Fibroblast of pulmonary artery (primary cell): ENCODE data around the gene NECAB2.

Experiments
- DNase-seq: peaks from one replicate; pipeline ENCODE4 v3.0.0-alpha.2; 2010; ENCODE audit warnings: low read depth
- H3K4me3 ChIP-seq: replicated peaks from 2 replicates; pipeline ENCODE4 v1.5.1; 2011; ENCODE audit warnings: low read depth, mild to moderate bottlenecking, control low read depth, low read length, moderate library complexity
- TF ChIP-seq, protein P1 (sequence below): IDR thresholded peaks from 2 replicates; pipeline ENCODE4 v1.5.1; 2011; ENCODE audit warnings: mild to moderate bottlenecking, control low read depth, low read length, inconsistent platforms; ENCODE audit errors: missing control alignments

NECAB2 gene

DNA sequence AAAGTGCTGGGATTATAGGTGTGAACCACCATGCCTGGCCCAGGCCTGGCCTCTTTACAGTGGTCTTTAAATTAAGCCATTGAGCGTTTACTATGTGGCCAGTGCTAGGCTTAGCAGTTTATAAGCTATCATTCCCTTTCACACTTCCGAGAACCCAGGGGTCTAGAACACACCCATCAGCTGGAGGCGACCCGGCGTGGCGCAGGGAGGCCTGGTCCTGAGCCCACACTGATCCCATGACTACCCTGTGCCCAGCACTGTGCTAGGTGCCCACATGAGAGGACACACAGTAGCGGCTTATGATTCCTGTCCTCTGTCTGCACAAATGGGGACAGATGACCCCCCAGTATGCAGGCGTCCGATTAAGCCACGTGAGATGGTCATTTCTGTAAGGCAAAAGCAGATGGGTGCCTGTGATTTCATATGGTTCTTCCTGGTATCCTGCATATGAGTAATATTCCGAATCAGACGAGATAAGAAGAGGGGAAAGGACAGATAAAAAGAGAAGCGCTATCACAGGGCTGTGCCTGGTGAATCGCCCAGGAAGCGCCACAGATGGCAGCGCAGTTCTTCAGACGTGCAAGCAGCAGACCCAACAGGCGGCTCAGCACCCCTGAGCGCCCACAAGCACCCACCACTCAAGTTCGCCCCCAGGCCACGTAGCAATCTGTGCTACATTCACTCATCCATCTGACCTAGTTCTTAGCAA lies 9.8 kb upstream of the NECAB2 start:
- no peak overlapping the region for H3K4me3 ChIP-seq
- TF ChIP-seq, protein P1, sequence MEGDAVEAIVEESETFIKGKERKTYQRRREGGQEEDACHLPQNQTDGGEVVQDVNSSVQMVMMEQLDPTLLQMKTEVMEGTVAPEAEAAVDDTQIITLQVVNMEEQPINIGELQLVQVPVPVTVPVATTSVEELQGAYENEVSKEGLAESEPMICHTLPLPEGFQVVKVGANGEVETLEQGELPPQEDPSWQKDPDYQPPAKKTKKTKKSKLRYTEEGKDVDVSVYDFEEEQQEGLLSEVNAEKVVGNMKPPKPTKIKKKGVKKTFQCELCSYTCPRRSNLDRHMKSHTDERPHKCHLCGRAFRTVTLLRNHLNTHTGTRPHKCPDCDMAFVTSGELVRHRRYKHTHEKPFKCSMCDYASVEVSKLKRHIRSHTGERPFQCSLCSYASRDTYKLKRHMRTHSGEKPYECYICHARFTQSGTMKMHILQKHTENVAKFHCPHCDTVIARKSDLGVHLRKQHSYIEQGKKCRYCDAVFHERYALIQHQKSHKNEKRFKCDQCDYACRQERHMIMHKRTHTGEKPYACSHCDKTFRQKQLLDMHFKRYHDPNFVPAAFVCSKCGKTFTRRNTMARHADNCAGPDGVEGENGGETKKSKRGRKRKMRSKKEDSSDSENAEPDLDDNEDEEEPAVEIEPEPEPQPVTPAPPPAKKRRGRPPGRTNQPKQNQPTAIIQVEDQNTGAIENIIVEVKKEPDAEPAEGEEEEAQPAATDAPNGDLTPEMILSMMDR, result no peak
- DNase-seq, result no peak

DNA sequence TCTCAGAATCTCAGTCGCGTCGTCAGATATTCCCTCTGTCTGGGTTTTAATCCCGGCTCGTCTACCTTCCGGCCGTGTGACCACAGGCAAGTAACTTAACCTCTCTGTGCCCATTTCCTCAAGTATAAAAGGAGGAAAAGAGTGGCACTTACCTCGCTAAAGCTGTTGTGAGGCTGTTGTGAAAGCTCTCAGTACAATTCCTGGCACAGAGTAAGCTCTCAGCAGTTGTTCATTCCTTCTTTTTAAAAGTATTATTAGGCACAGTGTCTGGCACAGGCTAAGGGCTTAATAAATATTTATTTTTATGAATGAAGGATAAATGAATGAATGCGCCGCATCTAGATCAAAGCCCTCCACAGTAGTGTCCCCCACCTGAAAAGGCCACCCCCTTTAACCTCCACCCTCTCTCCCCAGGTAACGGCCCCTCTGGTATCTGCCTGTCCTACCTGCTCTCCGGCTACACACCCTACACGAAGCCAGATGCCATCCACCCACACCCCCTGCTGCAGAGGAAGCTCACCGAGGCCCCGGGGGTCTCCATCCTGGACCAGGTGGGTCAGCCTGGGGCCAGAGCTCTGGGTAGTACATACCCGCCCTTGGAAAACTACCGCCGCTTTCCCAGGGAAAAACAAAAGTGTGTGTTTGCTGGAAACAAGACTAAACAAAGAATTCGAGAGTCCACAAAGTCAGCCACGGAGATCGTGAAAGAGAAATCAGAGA lies 9.0 kb upstream of the NECAB2 start:
- TF ChIP-seq, protein P1, result no peak
- no peak overlapping the region for H3K4me3 ChIP-seq
- no peak for DNase-seq

GRCh38 chr16:83959656-83960434 lies 8.2 kb upstream of the NECAB2 start:
- no peak for DNase-seq
- TF ChIP-seq, protein P1, result no peak
- H3K4me3 ChIP-seq, result no peak overlapping the region

GRCh38 chr16:83960521-83961249 lies 7.4 kb upstream of the NECAB2 start:
- no peak overlapping the region for H3K4me3 ChIP-seq
- no peak for DNase-seq

GRCh38 chr16:83961591-83961990 lies 6.5 kb upstream of the NECAB2 start:
- TF ChIP-seq, protein P1, result no peak
- DNase-seq, result no peak
- H3K4me3 ChIP-seq, result no peak overlapping the region

More at GRCh38 chr16:83960521-83961249, 7.4 kb upstream of the NECAB2 start:
- TF ChIP-seq, protein P1, result no peak

GRCh38 chr16:83963277-83964119 lies 4.5 kb upstream of the NECAB2 start:
- DNase-seq, result no peak
- no peak overlapping the region for H3K4me3 ChIP-seq
- TF ChIP-seq, protein P1, result no peak
